Stimulated activated CD8-positive, alpha-beta memory T cell treated with anti-CD3 and anti-CD28 coated beads, Interleukin-7, amount 100 ng/mL, for 4 hours (primary cell): Measurements from ENCODE around the gene MTHFR.
A peak's percentile ranks its signal among the peaks of the same experiment; 100 is the strongest.

Source experiments
- DNase-seq, 2 donors: peaks; one replicate each; pipeline ENCODE4 v3.0.0-alpha.2; 2020; ENCODE audit warnings: low read depth in 2 of 2

The MTHFR gene

DNA sequence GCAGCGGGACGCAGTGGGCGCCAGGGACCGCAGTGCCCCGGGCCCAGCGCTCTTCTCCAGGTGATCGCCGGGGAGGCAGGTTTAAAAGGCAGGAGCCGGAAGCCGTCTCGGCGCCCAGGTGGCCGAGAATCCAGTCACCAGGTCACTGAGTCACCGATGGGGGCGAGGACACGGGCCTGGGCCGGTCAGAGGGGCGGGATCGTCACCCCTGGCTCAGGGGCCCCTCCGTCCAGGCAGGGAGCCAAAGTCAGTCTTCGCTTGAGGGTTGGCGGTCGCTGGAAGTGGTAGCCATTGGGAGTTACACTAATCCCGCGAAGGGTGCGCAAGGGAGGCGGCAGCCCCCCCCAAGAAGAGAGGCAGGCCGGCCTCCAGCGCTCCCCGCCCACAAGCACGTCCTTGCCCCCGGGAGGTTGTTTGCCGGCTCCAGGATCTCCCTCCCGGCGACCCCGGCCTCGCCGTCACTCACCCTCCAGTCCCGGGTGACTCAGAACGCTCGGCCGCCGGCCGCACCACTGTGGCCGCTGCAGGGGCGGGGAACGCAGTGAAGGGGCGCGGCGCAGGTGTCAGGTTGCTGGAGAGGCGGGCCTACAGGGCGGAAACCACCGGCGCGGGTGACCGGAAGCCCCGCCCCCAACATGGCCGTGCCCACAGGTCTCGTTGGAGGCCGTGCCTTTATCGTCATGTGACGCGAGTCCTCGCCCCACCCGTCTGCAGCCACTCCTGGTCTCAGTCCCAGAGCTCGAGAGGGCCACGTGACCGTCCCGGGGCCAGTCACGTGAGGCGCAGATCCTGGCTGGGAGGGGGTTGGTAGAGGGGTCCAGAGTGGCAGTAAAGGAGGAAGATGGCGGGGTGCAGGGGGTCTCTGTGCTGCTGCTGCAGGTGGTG is at the start of gene MTHFR, which contains the start of gene CLCN6:
Gene MTHFR, minus strand, starts transcription at position 543 of the 885 bp plus-strand sequence. CDS start 2,848 bp downstream, outside the sequence.
Gene CLCN6, plus strand, starts transcription at position 770 of the 885 bp plus-strand sequence. Its CDS starts 72 bp downstream, at position 842.
- DNase-seq: peak; percentile 93 to 98

DNA sequence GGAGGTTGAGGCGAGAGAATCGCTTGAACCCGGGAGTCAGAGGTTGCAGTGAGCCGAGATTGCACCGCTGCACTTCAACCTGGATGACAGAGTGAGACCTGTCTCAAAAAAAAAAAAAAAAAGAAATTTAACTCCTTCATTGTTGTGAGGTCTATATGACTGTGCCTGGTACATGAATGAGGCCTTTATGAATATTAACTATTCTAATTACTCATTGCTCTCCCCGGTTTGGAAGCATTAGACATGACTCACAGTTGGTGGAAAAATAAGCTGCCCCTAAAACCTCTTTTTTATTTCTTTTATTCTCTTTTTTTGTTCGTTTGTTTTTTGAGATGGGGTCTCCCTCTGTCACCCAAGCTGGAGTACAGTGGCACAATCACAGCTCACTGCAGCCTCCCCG is 49.7 kb upstream of the MTHFR start:
- DNase-seq: no peak

DNA sequence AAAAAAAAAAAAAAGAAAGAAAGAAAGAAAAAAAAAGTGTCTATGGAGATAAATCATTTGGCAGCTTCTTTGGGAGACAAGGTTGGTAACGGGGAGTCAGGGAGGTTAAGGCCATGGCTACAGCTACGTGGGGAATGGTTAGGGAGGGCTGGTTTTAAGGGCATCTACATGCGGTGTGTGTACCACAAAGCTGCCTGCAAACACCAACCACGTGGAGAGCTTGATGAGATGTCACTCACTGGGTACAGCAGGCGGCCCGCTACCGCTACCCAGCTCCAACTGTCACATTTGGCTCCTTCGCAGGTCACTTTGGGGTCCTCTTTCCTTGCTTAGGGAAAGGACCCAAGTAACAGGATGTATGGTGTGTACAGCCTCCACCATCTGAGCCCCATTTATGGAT is 48.8 kb upstream of the MTHFR start:
- DNase-seq: no peak

DNA sequence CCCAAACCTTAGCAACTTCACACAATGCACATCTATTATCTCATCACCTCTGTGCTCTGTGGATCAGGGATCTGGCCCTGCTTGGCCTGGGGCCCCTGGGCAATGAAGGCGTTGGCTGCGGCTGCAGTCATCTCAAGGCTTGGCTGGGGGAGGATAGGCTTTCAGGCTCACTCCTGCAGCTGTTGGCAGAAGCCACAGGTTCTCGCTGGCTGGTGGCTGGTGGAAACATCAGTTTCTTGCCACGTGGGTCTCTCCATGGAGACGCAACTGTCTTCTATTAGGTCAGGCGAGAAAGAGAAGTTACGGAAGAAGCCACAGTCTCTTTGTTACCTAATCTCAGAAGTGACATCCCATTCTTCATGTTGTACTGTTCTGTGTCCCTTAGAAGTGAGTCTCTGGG is 45.4 kb upstream of the MTHFR start:
- DNase-seq: no peak

DNA sequence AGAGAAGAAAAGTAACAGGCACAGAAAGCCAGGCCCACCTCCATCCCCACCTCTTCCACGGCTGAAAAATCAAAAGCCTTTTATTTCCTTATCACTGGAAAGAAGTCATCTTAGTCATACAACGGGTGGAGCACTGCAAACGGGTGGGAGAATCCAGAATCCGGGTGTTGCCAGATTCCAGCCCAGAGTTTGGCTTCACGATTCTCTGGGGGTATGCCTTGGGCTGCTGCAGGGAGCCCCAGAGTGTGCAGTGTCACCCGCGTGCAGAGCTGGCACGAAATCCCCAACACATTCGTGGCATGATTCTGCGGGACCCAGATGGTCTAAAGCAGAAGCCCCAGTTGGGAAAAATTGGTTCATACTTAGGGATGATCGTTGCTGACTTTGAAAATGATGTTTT is 44.4 kb upstream of the MTHFR start:
- DNase-seq: no peak

DNA sequence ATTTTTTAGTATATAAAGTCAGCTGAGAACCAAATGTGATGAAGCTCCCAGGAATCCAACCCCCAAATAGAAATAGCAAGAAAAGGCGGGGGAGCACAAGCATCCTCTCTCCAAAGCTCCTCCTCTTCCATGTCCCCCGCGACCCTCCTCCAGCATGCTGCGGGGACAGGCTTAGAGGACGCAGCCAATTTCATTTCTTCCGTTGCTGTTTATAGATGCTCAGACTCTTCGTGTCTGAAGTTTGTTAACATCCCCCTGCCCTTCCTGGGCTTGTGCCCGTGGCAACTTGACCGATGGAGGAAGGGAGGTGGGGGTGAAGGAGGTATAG is 42.6 kb upstream of the MTHFR start:
- no peak for DNase-seq

DNA sequence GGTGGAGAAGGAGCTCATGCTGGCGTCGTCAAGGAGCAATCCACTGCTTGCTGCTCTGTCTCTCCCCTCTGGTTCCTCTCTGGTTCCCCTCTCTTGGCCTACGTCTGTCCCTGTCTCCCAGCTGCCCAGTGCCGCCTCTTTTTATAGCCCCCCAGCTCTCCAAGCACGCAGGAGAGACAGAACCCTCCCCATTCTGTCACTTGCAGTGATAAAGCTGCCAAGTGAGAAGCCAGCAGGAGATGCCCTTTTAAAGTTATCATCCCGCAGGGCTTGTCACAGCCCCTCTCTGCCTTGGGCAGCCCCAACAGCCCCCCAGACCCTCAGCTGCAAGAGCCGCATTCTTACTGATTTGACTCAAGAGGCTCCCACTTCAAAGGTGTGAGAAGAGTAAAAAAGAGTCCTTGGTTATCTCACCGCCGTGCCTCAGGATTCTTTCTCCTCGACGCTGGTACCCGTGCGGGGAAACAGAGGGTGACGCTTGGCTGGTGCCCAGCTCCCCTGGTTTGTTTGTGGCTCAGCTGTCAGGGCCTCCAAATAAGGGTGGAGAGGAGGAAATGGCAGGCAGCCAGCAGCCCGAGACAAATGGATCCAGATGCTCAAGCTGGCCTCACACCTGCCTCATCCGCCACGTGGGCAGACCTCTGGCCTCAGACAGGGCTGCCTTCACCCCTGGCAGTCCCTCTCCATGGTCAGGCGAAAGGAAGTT is 42.1 kb upstream of the MTHFR start, which contains the start of gene NPPA:
Gene NPPA, minus strand, starts transcription at position 117 of the 706 bp plus-strand sequence. Its CDS starts 99 bp downstream, at position 18.
- DNase-seq: no peak

DNA sequence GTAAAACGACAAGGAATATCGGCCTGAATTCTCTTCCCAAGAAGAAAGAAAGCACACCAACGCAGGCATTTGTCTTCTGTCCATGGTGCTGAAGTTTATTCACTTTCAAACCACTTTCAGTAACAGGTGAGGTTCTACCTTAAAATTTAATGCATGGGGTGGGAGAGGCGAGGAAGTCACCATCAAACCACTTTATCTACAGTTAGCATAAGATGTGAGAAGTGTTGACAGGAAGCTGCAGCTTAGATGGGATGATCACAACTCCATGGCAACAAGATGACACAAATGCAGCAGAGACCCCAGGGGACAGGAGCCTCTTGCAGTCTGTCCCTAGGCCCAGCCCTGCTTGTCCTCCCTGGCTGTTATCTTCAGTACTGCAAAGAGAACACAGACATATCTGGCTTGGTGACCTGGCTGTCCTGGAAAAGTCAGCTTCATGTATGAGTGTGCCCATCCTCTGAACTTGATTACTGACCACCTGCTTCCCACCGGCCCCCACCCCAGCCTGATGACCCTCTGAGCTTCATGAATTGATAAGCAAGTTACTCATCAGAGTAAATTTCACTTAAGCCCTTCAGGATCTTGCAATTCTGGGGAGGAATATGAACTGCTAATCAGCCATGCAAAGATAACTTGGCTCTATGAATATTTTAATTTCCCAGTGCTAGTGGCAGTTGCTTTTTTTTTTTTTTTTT is 40.0 kb upstream of the MTHFR start:
- DNase-seq: no peak

DNA sequence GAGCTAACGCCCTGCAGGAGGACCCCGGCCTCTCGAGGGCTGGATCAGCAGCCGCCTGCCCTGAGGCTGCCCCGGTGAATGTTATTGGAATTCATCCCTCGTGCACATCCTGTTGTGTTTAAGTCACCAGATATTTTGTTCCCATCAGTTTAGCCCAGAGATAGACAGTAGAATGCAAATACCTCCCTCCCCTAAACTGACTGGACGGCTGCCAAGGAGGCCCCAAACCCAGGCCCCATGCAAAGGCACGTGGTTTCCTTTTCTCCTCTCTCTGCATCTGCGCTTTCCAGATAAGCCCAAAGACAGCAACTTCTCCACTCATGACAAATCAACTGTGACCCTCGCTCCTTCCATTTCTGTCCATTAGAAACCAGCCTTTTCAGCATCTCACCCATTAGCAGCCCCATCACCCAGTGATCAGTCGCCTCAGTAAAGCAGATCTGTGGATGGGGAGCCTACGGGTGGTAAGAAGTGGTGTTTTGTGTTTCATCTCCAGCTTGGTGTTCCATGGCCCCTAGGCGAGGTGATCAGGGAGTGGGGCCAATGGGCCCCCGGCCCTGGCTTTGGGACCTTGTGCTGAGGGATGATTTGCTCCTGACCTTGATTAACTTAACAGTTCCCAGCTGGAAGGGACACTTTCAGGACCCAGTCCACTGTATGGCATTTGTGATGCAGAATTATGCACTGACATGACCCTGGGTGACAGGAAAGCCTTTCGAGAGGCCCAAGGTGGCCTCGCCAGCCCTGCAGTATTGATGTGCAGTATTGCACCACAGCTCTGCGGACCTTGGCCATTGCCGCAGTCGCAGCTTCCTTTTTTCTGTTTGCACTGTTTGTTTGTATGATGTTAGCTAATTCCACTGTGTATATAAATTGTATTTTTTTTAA is 36.6 kb upstream of the MTHFR start:
- no peak for DNase-seq

DNA sequence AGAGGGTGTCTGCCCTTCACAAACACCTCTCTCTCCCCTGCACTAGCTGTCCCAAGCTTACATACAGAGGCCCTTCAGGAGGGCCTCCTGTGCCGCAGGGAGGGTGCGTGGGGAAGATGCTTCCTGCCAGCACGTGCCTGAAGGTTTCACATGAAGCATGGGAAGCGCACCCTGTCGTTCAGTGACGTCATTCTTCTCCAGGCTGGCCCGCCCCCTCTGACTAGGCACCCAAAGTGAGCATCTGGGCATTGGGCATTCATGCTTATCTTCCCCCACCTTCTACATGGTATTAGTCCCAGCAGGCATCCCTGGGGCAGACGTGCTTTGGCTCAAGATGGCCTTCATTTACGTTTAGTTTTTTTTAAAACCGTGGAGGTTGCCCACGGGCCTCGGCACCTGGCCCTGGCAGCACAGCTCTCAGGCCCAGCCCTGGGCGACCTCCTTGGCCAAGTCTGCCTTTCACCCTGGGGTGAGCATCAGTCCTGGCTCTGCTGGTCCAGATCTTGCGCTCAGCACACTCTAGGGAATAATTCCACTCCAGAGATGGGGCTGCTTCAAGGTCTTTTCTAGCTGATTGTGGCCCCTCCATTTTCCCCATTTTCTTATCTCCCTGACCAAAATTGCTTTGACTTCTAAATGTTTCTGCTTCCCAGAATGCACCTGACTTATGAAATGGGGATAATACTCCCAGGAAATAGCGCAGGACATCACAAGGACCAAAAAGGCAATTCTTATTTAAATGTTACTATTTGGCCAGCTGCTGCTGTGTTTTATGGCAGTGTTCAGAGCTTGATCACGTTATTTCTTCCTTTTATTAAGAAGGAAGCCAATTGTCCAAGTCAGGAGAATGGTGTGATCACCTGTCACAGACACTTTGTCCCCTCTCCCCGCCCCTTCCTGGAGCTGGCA is 35.7 kb upstream of the MTHFR start:
- no peak for DNase-seq

DNA sequence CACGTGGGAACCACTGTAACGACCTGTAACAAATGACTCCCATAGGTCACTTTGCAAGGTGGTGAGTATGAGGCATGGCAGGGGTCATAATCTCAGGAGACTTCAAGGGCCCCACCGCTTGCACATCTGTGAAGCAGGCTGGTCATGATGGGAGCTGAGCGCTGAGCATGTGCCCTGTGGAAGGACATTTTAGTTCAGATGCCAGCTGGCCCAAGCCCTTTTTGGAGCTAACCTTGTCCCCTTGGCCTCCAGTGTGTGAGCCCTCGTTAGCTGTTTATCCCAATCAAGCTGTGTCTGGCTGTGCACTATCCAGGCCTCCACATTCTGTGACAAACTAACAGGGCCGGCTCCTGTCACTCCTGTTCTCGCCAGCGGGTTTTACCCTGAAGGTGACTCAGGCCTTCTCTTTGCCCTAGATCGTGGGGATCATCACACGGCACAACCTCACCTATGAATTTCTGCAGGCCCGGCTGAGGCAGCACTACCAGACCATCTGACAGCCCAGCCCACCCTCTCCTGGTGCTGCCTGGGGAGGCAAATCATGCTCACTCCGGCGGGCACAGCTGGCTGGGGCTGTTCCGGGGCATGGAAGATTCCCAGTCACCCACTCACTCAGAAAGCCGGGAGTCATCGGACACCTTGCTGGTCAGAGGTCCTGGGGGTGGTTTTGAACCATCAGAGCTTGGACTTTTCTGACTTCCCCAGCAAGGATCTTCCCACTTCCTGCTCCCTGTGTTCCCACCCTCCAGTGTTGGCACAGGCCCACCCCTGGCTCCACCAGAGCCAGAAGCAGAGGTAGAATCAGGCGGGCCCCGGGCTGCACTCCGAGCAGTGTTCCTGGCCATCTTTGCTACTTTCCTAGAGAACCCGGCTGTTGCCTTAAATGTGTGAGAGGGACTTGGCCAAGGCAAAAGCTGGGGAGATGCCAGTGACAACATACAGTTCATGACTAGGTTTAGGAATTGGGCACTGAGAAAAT is 34.3 kb upstream of the MTHFR start:
- DNase-seq: no peak

DNA sequence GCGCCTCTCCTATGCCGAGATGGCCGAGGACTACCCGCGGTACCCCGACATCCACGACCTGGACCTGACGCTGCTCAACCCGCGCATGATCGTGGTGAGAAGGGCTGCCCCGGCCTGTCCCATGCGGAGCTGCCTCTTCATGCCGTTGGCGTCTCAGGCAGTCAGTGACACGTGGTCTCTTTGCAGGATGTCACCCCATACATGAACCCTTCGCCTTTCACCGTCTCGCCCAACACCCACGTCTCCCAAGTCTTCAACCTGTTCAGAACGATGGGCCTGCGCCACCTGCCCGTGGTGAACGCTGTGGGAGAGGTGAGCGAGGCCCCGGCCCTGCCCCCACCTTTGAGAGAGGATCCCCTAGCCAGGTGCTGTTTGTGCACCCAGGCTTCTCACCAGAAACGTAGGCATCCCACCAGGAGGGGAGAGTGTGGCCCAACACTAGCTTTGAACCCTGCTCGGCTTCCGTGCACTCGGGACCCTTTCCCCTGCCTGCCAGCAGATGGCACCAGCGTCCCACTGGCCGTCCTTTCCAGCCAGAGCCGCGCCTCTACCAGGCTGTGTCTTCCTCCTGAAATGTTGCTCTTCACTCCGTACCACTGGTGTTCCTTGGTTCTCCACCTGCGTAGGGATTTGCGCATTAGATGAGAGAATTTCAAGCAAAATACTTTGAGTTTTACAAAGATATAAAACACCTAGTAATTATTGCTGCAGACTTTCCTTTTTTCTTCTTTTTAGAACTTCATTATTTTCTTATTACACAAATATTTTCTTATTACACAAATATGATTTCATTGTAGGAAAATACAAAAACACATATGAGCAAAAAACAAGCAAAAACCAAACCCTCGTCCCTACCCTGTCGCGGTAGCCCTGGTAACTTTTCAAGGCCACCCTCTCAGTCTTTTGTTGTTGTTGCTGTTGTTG is 32.8 kb upstream of the MTHFR start:
- peak; percentile 32 to 45 for DNase-seq

DNA sequence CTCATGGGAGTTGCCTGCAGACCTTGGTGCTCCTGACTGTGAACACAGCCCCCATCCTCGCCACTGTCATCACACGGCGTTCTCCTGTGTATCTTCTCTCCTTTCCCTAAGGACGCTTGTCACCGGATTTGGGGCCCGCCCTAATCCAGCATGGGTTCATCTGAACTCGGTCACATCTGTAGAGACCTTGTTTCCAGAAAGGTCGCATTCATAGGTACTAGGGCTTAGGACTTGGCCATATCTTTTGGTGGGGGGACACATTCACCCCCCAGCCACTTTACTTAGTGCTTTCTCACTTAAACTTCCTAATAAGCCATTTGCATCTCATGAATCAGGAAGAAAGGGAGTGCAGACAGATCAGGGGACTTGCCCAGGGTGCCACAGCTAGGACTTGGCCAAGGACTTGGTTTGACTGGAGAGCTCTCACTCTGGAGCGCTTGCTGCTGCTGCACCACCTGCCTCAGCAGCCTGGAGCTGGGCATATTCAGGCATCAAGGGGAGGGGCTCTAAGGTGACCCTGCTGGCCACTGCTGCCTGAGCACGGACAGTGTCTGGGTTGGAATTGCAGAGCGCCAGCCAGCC is 32.1 kb upstream of the MTHFR start:
- DNase-seq: no peak

DNA sequence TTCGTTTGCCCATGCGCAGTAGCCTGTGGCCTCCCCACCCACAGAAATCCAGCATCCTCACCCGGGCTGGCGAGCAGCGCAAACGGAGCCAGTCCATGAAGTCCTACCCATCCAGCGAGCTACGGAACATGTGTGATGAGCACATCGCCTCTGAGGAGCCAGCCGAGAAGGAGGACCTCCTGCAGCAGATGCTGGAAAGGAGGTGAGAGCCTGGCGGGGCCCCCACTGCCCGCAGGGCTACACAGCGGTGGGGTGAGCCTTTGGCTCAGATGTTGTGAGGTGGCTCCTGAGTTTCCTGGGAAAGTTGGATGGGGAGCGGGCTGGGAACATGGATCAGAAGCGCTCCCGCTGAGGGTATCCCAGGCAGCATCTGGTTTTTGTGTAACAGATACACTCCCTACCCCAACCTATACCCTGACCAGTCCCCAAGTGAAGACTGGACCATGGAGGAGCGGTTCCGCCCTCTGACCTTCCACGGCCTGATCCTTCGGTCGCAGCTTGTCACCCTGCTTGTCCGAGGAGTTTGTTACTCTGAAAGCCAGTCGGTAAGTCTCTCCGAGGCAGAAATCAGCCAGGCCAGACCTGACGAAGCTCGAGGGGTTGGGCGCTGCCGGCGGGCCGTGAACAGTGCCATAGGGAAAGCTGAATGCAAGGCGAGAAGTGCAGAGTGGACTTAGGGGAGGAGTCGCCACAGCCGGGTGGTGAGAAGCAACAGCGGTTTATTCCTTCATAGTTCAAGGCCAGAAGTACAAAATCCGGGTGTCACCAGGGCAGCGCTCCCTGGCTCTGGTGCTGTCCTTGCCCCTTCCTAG is 31.4 kb upstream of the MTHFR start:
- no peak for DNase-seq

DNA sequence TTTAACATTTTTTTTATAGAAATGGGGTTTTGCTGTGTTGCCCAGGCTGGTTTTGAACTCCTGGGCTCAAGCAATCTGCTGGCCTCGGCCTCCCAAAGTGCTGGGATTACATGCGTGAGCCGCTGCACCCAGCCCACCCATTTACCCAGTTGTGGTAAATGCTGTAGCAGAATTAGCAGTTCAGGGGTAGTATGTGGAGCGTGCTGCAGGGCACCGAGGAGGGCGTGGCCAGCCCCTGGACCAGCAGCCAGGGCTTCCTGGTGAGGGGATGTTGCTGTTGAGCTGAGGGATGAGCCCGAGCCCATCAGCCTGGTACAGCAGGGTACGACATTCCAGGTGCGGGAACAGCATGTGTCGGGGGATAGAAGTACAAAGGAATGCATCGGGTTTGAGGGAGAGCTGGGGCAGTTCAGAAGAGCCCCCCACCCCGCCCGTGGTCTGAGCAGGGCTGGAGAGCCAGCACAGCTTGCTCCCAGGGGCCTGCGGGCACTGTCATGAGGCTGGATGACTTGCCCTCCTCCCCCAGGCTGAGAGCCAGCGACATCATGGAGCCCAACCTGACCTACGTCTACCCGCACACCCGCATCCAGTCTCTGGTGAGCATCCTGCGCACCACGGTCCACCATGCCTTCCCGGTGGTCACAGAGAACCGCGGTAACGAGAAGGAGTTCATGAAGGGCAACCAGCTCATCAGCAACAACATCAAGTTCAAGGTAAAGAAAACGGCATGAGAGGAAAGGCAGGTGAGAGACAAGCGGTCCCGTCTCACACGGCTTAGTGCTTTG is 29.9 kb upstream of the MTHFR start:
- no peak for DNase-seq

DNA sequence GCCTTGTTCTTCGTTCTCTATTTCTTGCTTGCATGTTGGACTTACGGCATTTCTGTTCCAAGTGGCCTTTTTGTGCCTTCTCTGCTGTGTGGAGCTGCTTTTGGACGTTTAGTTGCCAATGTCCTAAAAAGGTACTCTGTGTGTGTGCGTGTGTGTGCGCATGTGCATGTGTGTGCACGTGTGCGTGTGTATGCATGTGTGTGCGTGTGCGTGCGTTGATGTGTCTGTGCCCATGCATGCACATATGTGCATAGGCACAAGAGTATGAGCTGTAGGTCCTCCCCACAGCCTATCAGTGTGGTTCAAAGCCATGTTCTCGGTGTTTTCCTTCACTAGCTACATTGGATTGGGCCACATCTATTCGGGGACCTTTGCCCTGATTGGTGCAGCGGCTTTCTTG is 28.1 kb upstream of the MTHFR start:
- DNase-seq: no peak
